Activated CD8-positive, alpha-beta T cell treated with anti-CD3 and anti-CD28 coated beads for 36 hours (primary cell): ENCODE results near the gene OTOF. TPM values are rescaled to one million over a fixed set of nuclear protein-coding genes. Genes with fewer than 3 reads are reported as not detected.

Experiments used
- ATAC-seq: fragments of 200-7000 bp; cut with Tn5 transposase; one replicate; pipeline ENCODE4 v1.10.0; 2021; ENCODE audit warnings: mild to moderate bottlenecking, moderate library complexity
- CTCF ChIA-PET: fragments of 350-600 bp; sonication (Branson Sonifier 250); formaldehyde crosslinking; loops from one replicate; lab custom pipeline; 2021; ENCODE audit warnings: antibody characterized with exemption; lab: Charles Lee
- POLR2A ChIA-PET: fragments of 350-600 bp; sonication (Branson Sonifier 250); formaldehyde crosslinking; loops from one replicate; lab custom pipeline; 2021; ENCODE audit warnings: antibody characterized with exemption; lab: Charles Lee
- DNase-seq: peaks from one replicate; pipeline ENCODE4 v3.0.0-alpha.2; 2020
- H3K27ac Mint-ChIP-seq: one replicate; pipeline ENCODE4 v1.8.0; 2021; ENCODE audit warnings: mild to moderate bottlenecking, mixed read lengths
- H3K27me3 Mint-ChIP-seq: one replicate; pipeline ENCODE4 v1.8.0; 2021; ENCODE audit warnings: mixed read lengths
- H3K36me3 Mint-ChIP-seq: one replicate; pipeline ENCODE4 v1.8.0; 2021; ENCODE audit warnings: low read depth, mixed read lengths
- H3K4me1 Mint-ChIP-seq: one replicate; pipeline ENCODE4 v1.8.0; 2021; ENCODE audit warnings: low read depth, mixed read lengths
- H3K4me3 Mint-ChIP-seq: one replicate; pipeline ENCODE4 v1.8.0; 2021; ENCODE audit warnings: mild to moderate bottlenecking, moderate library complexity, mixed read lengths
- H3K9me3 Mint-ChIP-seq: one replicate; pipeline ENCODE4 v1.8.0; 2021; ENCODE audit warnings: mixed read lengths
- CTCF ChIP-seq: fragments of 200-600 bp; IDR thresholded peaks from one replicate; pipeline ENCODE4 v1.8.0; 2022; ENCODE audit warnings: antibody characterized with exemption, mild to moderate bottlenecking
- intact Hi-C: fragments of 100-400 bp; cut with micrococcal nuclease; formaldehyde crosslinking; loops from one replicate; pipeline ENCODE4 v1.10.0; 2022
- total RNA-seq, 2 experiments: library from RNA; stranded (reverse); gene quantifications; one replicate each; pipeline ENCODE4 v1.2.3, GENCODE V29; 2021

Gene OTOF
- total RNA-seq, 2 experiments from 2014 or later: 0.60 to 0.81 TPM

GRCh38 chr2:26451700-26452099 lies 26.2 kb downstream of the OTOF start:
- CTCF ChIA-PET: interaction anchor here (0.8 to 1.3 kb wide), 3 partner anchors 10 to 21 kb away, joined by 3 to 4 read pairs (median 3); no protein-coding TSS in a partner anchor
- no peaks in the 10 kb centered on the region for H3K4me1 Mint-ChIP-seq
- TF ChIP-seq CTCF: no peak
- no peaks in the 10 kb centered on the region for H3K9me3 Mint-ChIP-seq
- DNase-seq: no peak
- H3K27ac Mint-ChIP-seq: no peak overlapping the region
- intact Hi-C loops: no loop called here
- H3K27me3 Mint-ChIP-seq: no peaks in the 10 kb centered on the region
- POLR2A ChIA-PET: interaction anchor here (0.6 kb wide), 1 partner anchor 51 kb away, joined by 3 read pairs; no protein-coding TSS in a partner anchor
- H3K36me3 Mint-ChIP-seq: no peaks in the 10 kb centered on the region
- ATAC-seq: no peak
- H3K4me3 Mint-ChIP-seq: no peak overlapping the region

DNA sequence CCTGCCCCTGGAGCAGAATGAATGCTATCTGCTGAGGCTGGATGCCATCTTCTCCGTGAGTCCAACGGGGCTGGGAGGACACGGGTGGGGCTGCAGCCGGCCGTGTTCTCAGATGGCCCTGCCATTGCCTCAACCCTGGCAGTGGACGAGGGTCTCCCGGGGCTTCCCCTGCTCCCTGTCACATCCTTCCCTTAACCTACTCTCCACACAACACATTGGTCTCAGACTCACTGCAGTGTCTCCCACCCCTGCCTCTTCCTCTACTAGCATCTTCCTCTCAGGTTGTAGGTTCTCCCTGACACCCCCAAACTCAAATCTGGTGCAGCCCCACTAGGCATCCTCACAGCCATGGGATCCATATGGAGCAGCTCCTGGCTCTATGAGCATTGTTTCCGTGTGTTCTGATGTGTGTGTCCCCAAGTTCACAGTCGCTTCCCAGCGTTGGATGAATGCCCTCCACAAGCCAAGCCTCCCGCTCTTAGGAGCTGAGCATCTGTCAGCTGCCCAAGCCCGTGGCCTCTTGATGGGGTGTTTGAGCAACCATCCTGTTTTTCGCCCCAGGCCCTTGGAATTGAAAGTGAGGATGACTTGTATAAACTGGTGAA lies 27.8 kb downstream of the OTOF start:
- H3K27ac Mint-ChIP-seq: no peak overlapping the region
- DNase-seq (no peak), ATAC-seq (no peak)
- H3K27me3 Mint-ChIP-seq: no peaks in the 10 kb centered on the region
- ChIA-PET CTCF (interaction anchor here (1.1 to 1.5 kb wide), 2 partner anchors 19 to 157 kb away, joined by 3 read pairs; no protein-coding TSS in a partner anchor), POLR2A (no interaction called here)
- no peaks in the 10 kb centered on the region for H3K36me3 Mint-ChIP-seq
- H3K9me3 Mint-ChIP-seq: no peaks in the 10 kb centered on the region
- no peaks in the 10 kb centered on the region for H3K4me1 Mint-ChIP-seq
- intact Hi-C loops: no loop called here
- no peak for TF ChIP-seq CTCF
- H3K4me3 Mint-ChIP-seq: no peak overlapping the region

DNA sequence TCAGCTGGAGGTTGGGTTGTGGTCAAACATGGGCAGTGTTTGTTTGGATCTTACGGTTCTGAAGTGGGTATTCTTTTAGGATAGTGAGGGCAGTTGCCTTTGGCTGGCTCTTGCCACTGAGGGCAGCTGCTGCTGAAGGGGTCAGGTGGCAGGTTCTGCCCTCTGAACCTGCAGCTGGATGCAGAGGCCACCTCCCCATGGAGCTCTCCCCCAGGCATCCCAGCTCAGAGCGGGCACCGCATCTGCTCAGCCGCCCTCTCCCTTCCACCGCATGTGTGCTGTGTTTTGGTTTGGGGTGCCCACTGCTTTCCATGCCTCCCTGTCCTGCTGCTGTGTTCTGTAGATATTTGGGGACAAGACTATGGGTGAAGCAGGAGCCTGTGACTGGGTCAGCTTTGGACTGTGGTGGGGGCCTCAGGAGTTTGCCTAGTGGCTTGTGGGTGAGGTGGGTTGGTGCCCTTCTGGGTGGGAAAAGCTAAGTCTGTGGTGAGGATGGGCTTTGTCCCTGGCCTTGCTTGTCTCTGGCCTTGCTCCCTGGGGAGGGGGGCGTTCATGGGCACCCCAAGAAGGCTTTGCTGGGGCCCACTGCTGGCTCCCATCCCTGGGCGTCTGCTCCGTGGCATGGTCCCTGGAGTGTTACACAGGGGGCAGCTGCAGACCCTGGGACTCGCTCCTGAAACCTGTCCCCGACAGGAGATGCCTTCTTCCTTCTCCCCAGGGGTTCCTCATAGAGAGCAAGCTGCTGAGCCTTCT lies 28.5 kb downstream of the OTOF start:
- POLR2A ChIA-PET: interaction anchor here (0.5 to 1.2 kb wide), 2 partner anchors 13 to 35 kb away, joined by 3 read pairs; no protein-coding TSS in a partner anchor
- Mint-ChIP-seq H3K4me3 (no peak overlapping the region), H3K9me3 (no peaks in the 10 kb centered on the region), H3K27me3 (no peaks in the 10 kb centered on the region), H3K27ac (no peak overlapping the region), H3K4me1 (no peaks in the 10 kb centered on the region), H3K36me3 (no peaks in the 10 kb centered on the region)
- CTCF ChIA-PET: interaction anchor here (1.1 to 1.5 kb wide), 2 partner anchors 20 to 157 kb away, joined by 3 read pairs; no protein-coding TSS in a partner anchor
- ATAC-seq (no peak), DNase-seq (no peak)
- intact Hi-C loops: no loop called here
- no peak for TF ChIP-seq CTCF

- intact Hi-C loops: no loop called here
- no peak for DNase-seq
- no peak overlapping the region for H3K27ac Mint-ChIP-seq
- no peak overlapping the region for H3K4me3 Mint-ChIP-seq
- no peak for TF ChIP-seq CTCF
- no peaks in the 10 kb centered on the region for H3K27me3 Mint-ChIP-seq
- no peak for ATAC-seq
- CTCF ChIA-PET: interaction anchor here (1.1 kb wide), 1 partner anchor 158 kb away, joined by 3 read pairs; no protein-coding TSS in a partner anchor
- no peaks in the 10 kb centered on the region for H3K9me3 Mint-ChIP-seq
- H3K4me1 Mint-ChIP-seq: no peaks in the 10 kb centered on the region
- POLR2A ChIA-PET: interaction anchor here (1.2 kb wide), 1 partner anchor 34 kb away, joined by 3 read pairs; no protein-coding TSS in a partner anchor
- H3K36me3 Mint-ChIP-seq: no peaks in the 10 kb centered on the region
Measured at GRCh38 chr2:26448651-26449050, 29.3 kb downstream of the OTOF start.

DNA sequence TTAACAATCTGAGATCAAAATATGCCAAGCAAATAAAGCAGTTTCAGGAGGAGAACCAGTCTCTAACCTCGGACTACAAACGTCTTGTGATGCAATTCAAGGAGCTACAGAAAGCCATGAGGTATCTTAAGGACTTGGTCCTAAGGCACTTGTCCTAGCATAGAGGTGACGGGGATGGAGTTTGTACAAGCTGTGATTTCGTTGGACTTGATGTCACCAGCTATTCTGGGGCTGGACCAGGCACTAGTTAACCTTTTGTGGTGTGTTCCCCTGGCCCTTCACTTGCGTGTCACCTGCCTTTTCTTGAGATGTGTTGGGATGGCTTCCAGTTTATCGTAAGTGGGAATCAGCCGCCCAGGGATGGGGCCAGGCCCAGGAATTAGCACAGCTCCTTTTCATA lies 33.7 kb downstream of the OTOF start:
- no peaks in the 10 kb centered on the region for H3K4me1 Mint-ChIP-seq
- no peak for TF ChIP-seq CTCF
- ChIA-PET POLR2A (no interaction called here), CTCF (no interaction called here)
- no peak for DNase-seq
- H3K27ac Mint-ChIP-seq: no peak overlapping the region
- no peaks in the 10 kb centered on the region for H3K9me3 Mint-ChIP-seq
- H3K36me3 Mint-ChIP-seq: no peaks in the 10 kb centered on the region
- intact Hi-C loops: no loop called here
- H3K27me3 Mint-ChIP-seq: no peaks in the 10 kb centered on the region
- no peak overlapping the region for H3K4me3 Mint-ChIP-seq
- ATAC-seq: no peak
